Transverse colon (tissue), 4 donors: ENCODE results near the gene EIF2A.

Source experiments
- POLR2A ChIP-seq: fragments of 450-650 bp; IDR thresholded peaks from one replicate; pipeline ENCODE4 v1.6.1; 2016; ENCODE audit warnings: antibody characterized with exemption, mild to moderate bottlenecking, moderate library complexity
- POLR2AphosphoS5 ChIP-seq, 3 donors: sonication (generic); formaldehyde crosslinking; IDR thresholded peaks; one replicate each; pipeline ENCODE4 v1.6.1; 2016; ENCODE audit warnings: antibody characterized with exemption in 3 of 3
- TF ChIP-seq, protein P1 (sequence below), 5 experiments: fragments of 200-600 bp in 3 of 5; fragments of 450-650 bp in 2 of 5; sonication (generic) in 3 of 5; IDR thresholded peaks; 1 replicate in 2 of 5; 2 replicates in 3 of 5; pipeline ENCODE4 v1.5.1; 2016 to 2017; ENCODE audit warnings: antibody characterized with exemption in 5 of 5, inconsistent platforms in 3 of 5, mild to moderate bottlenecking in 2 of 5, moderate library complexity in 1 of 5

DNA sequence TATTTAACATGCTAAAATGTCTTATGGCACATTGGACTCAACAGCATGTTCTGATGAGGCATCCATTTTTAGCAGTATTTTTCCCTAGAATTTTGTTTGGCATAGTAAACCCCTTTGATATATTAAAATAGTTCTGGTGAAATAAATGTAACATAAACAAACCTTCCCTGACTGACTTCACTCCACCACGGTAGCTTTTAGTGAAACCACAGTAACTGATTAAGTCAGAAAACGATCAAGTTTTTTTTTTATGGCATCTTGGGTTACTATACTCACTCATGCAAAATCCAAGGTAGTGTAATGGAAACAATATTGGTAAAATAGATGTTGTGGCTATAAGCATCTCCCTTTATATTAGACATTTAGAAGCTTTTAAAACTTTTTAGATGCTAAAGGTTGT lies 3.1 kb upstream of the EIF2A start:
- TF ChIP-seq, protein P1, sequence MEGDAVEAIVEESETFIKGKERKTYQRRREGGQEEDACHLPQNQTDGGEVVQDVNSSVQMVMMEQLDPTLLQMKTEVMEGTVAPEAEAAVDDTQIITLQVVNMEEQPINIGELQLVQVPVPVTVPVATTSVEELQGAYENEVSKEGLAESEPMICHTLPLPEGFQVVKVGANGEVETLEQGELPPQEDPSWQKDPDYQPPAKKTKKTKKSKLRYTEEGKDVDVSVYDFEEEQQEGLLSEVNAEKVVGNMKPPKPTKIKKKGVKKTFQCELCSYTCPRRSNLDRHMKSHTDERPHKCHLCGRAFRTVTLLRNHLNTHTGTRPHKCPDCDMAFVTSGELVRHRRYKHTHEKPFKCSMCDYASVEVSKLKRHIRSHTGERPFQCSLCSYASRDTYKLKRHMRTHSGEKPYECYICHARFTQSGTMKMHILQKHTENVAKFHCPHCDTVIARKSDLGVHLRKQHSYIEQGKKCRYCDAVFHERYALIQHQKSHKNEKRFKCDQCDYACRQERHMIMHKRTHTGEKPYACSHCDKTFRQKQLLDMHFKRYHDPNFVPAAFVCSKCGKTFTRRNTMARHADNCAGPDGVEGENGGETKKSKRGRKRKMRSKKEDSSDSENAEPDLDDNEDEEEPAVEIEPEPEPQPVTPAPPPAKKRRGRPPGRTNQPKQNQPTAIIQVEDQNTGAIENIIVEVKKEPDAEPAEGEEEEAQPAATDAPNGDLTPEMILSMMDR (IDR thresholded peaks at IDR 0.05): no peak
- TF ChIP-seq POLR2A (no peak), POLR2AphosphoS5 (IDR thresholded peaks at IDR 0.05) (no peak)
